Measurements from ENCODE around the gene PLIN4.
"Not testable (repeated sequence)": the region's sequence is repeated elsewhere in the genome, so short reads cannot be mapped to it uniquely, and the experiment has no call there.

Gene PLIN4, protein sequence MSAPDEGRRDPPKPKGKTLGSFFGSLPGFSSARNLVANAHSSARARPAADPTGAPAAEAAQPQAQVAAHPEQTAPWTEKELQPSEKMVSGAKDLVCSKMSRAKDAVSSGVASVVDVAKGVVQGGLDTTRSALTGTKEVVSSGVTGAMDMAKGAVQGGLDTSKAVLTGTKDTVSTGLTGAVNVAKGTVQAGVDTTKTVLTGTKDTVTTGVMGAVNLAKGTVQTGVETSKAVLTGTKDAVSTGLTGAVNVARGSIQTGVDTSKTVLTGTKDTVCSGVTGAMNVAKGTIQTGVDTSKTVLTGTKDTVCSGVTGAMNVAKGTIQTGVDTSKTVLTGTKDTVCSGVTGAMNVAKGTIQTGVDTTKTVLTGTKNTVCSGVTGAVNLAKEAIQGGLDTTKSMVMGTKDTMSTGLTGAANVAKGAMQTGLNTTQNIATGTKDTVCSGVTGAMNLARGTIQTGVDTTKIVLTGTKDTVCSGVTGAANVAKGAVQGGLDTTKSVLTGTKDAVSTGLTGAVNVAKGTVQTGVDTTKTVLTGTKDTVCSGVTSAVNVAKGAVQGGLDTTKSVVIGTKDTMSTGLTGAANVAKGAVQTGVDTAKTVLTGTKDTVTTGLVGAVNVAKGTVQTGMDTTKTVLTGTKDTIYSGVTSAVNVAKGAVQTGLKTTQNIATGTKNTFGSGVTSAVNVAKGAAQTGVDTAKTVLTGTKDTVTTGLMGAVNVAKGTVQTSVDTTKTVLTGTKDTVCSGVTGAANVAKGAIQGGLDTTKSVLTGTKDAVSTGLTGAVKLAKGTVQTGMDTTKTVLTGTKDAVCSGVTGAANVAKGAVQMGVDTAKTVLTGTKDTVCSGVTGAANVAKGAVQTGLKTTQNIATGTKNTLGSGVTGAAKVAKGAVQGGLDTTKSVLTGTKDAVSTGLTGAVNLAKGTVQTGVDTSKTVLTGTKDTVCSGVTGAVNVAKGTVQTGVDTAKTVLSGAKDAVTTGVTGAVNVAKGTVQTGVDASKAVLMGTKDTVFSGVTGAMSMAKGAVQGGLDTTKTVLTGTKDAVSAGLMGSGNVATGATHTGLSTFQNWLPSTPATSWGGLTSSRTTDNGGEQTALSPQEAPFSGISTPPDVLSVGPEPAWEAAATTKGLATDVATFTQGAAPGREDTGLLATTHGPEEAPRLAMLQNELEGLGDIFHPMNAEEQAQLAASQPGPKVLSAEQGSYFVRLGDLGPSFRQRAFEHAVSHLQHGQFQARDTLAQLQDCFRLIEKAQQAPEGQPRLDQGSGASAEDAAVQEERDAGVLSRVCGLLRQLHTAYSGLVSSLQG (N-terminal part only)

DNA sequence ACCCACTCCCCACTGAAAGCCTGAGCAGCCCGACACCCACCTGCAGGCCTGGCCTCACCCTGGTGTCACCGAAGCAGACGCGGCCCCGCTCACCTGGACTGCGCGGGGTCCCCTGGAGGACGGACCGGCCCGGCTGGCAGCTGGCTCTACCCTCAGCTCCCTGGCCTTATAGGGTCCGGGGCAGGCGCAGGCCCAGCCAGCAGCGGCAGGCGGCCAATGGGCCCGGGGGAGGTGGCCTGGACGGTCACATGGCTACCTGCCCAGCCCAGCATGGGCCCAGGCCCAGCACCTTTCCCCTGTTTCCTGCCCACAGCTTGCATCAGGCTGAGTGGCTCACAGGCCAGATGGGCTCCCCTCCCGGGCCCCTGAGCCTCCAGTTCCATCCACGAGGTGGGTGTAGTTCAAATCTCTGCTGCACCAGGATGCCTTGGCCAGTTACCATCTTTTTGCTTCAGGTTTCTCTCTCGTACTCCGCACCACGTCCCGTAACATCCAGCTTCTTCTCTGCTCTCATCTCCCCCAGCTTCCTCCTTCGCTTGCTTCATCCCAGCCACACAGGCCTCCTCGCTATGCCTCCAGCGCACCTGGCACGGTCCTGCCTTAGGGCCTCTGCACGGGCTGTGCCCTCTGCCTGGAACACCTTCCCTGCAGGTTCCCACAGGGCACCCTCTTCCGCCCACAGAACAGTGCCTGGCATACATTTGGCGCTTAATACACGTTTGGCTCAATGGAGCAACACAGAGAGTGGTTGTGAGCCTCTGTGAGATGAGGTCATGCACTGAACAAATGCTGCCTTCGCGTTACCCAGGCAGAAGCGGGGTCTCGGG is at the start of gene PLIN4:
TSS of gene PLIN4 (minus strand) at position 142 of the 827 bp plus-strand sequence. CDS start 214 bp downstream, outside the sequence.
- no peak for DNase-seq

DNA sequence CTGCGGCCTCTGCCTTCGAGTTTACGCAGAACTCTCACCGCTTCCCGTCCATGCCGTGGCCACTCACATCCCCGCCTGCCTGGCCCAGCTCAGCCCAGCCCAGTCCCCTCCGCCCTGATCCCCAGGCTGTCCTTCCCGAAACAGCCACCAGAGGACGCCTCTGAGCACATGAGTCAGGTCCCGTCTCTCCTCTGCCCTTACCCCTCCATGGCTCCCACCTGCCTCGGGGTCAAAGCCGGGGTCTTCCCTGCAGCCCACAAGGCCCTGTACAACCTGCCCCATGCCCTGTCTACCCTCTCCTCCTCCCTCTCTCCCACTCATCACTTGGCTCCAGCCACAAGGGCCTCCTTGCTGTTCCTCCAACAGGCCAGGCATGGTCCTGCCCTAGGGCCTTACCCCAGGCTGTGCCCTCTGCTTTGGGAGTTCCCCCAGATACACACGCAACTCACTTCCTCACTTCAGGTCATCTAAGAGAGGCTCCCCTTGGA is 49.3 kb upstream of the PLIN4 start:
- DNase-seq = peak; percentile 63

DNA sequence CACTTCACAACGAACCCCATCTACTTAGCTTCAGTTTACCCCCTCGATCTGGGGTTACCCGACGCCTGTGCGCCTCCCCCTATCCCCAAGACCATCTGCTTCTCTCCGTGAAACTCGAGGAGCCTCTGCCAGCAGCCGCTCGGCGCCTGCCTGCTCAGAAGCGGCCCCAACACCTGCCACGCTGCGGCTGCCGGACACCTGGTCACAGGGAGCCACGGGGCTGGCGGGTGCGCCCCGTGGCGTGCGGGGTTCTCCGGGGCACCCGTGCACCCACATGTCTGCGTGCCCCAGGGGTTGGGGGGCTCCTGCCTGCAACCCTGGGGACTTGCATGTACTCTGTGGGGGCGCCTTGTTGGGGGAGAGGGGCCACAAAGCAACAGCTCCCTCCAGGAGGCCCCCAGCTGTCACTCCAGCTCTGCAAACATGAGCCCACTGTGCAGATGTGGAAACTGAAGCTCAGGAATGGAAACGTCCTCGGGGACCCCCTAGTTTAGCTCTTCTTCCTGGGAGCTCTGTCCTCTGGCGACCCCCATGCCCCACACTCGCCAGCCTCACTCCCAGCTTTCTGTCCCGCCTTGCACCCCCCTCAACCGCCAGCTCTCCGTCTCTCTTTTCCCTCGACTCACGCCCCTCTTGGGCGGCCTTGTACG is 48.2 kb upstream of the PLIN4 start:
- no peak for DNase-seq

DNA sequence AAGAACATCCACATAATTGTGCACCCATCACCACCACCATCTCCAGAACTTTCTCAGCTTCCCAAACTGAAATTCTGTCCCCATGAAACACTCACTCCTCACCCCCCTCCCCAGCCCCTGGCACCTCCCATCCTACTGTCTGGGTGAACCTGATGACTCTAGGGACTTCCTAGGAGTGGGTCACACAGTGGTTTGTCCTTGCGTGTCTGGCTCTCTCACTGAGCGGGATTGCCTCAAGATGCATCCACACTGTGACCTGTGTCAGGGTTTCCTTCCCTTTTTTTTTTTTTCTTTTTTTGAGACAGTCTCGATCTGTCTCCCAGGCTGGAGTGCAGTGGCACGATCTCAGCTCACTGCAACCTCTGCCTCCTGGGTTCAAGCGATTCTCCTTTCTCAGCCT is 45.3 kb upstream of the PLIN4 start:
- not testable (repeated sequence) for DNase-seq

DNA sequence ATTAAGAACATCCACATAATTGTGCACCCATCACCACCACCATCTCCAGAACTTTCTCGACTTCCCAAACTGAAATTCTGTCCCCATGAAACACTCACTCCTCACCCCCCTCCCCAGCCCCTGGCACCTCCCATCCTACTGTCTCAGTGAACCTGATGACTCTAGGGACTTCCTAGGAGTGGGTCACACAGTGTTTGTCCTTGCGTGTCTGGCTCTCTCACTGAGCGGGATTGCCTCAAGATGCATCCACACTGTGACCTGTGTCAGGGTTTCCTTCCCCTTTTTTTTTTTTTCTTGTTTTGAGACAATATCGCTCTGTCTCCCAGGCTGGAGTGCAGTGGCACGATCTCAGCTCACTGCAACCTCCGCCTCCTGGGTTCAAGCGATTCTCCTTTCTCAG is 43.8 kb upstream of the PLIN4 start:
- not testable (repeated sequence) for DNase-seq

DNA sequence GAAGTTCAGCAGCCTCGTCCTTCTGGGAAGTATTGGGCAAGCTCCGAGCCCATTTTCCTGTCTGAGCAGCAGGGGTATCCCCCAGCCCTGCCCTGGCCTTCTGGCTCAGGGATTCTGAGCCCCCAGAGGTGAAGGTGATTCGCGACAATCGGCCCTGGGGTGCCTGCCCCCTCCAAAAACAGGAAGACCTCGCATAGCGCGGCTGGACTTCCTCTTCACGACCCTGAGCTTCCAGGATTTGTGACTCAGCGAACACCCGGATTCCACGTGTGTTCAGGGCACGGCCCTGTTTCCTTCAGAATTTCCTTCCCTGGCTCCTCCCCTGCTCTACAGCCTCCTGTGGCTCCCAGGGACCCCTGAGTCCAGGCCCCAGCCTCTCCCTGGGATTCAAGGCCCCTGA is 41.3 kb upstream of the PLIN4 start, which contains the start of gene SEMA6B:
TSS of gene SEMA6B (minus strand) at position 116 of the 400 bp plus-strand sequence. CDS start 1,227 bp downstream, outside the sequence.
- no peak for DNase-seq

DNA sequence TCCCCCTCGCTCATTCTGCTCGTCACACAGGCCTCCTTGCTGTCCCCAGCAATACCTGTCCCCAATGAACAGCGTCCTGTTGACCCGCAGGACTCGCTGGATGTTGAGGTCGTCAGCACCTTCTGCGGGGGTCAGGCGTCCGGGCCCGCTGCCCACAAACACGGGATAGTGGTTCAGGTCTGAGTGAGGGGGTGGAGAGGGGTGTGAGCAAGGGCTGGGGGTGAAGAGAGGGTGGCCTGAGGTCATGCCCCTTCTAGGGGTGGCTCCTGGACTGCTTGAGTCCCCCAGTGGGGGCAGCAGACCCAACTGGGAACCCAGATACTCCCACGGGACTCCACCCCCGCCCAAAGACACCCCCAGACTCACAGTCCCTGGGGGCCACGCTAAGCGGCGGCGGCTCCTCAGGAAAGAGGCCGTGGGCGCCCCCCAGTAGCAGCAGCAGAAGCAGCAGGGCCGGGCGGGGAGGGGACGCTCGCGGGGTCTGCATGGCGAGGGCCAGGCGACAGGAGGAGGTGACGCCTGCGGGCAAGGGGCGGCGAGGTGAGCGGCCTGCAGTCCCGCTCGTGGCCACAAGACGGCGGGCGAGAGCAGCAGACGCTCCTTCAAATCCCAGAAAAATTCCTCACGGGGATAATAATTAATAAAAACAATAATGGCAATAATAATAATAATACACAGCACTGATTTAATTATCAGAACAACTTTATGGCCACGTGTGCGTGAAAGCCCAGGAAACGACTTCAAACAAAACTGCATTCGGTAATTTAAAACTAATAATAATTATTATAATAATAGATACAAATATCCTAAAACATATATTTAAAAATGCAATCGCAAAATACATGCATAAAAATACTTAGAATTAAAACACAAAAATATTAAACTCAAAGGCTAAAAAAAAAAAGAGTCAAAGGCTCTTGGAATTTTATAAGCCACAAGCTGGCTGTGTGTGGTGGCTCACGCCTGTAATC is 40.0 kb upstream of the PLIN4 start:
- DNase-seq = peak; percentile 27

DNA sequence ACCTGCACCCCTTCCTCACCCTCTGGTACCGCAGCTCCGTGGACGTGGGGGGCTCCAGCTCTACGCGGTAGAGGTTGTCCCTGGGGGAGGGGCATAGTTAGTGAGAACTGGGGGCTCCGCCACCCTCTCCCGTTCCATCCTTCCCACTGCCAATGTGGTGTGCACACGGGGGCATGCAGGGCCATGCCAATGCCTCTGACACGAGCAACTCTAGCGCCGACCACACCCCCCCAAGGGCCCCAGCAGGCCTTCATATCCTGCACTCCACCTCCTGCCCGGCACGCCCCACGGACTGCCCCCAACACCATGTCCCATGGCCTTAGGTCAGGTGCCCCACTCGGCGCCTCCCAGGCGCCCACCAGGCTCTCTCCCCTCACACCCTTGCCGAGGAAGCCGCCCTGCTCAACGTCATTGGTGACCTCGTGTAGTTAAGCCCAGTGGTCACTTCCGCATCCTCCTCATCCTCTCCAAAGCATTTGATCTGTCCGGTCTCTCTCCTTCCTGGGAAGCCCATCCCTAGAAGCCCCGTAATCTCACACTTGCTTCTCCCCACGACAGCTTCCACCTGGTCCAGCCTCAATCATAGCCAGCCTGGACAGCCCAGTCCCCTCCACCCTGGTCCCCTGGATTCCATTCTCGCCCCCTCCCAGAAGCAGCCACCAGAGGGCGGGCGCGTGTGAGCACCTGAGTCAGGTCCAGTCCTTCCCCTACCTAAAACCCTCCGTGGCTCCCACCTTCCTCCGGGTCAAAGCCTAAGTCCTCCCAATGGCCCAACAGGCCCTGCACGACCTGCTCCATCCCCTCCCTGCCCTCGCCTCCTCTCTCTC is 39.1 kb upstream of the PLIN4 start:
- peak; percentile 23 for DNase-seq

DNA sequence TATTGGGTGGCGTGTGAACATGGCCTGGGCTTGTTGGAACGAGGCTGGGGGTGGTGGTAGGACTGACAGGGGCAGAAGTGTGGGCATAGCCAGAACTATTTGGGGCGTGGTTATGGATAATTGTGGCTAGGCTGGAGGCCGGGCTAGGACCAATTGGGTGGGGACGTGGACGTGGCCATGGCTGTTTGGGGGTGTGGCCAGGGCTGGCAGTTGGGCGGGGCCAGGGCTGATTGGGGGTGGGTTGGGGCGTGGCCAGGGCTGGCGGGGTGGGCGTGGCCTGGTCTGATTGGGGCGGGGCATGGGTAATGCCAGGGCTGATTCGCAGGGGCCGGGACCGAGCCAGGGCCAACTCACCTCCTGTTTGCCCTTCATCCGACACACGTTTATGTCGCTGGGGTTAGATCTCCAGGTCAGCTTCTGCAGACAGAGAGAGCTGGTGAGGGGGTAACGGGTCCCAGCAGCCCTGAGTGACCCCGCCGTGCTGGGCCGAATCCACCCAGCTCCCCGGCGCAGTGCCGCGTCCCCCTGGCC is 38.4 kb upstream of the PLIN4 start:
- DNase-seq = peak; percentile 17

DNA sequence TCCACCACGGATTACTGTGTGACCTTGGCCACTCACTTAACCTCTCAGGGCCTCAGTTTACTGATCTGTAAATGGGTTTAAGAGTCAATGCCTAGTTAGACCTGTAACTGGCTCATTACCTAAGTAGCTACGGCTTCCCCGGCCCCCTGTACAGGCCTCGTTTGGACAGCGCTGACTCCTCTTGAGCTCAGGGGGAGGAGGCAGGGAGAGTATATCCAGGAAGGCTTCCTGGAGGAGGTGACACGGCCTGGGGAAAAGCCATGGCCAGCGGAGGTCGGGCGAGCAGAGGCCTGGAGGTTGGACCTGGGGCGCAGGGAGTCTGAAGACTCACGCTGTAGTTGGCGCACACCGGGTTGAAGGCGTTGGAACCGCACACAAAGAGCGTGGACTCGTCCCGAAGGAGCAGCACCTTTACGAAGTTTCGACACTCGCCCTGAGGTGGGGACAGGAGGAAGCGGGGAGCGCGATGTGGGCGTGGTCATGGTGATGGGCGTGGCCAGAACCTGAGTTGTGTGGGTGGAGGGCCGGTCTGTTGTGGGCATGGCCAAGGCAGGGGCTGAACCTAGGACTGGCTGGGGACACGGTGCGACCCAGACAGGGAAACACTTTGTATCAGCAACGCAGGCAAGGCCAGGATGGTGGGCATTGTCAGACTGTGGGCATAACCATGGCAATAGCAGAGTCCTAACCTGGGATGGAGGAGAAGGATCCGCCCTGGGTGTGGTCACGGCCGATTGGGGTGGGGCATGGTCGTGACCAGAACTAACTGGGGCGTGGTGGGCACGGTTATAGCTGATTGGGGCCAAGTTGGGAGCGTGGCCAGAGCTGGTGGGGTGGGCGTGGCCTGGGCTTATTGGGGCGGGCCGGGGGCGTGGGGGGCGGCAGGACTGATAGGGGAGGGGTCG is 37.6 kb upstream of the PLIN4 start:
- DNase-seq = no peak

DNA sequence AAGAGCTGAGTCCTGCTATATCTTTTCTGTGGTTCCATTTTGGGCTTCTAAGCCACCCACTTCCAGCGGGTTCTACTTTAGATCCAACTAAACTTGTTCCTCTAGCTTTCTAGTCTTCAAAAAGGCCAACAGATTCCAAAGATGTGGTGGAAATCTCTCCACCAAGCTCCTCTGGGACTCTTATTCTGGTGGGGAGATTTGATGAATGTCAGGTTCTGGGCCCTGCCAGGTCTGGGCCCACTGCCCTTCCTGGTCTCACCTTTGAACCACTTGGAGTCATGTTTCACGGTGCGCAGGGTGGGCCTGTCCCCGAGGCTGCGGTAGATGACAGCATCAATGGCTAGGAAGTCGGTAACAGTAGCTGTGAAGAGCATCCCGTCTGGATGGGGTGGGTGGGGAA is 36.4 kb upstream of the PLIN4 start:
- no peak for DNase-seq

DNA sequence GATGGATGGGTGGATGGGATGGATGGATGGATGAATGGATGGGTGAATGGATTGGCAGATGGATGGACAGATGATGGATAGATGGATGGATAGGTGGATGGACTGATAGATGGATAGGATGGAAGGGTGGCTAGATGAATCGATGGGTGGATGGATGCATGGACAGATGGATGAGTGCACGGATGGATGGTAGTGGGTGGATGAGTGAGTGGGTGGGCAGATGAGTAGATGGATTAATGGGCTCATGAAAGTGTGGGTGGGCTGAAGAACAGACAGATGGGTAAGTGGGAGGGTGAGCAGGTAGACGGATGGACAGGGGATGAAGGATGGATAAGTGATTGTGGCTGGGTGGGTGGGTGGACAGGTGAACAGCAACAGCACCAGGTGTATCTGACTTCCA is 35.5 kb upstream of the PLIN4 start:
- no peak for DNase-seq

DNA sequence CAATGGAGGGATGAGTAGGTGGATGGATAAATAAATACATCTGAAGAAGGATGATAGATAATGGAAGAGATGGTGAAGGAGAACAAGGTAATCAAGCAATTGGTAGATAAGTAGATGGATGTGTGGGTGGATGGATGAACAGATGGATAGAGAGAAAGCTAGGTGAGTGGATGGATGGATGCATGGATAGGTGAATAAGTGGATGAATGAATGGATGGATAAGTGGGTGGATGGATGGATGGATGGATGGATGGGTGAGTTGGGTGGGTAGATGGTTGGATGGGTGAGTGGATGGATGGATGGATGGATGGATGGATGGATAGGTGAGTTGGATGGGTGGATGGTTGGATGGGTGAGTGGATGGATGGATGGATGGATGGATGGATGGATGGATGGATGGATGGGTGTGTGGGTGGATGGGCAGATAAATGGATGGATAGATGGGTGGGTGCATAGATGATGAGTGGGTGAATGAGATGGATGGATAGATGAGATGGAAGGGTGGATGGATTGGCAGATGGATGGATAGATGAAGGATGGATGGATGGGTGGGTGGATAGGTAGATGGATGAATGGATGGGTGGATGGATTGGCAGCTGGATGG is 34.9 kb upstream of the PLIN4 start:
- DNase-seq = no peak

DNA sequence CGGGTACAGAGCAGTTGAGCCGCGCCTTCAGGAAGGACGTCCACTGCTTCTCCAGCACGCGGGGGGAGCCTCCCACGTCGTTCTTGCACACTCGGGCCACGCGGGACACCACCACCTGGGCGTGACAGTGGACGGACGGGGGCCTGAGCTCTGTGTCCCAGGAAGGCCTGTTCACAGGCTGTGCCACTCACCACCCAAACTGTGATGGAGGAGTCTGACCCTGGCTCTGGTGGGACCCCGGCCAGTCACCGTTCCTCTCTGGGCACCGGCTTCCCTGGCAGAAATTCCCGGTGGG is 34.2 kb upstream of the PLIN4 start:
- no peak for DNase-seq

DNA sequence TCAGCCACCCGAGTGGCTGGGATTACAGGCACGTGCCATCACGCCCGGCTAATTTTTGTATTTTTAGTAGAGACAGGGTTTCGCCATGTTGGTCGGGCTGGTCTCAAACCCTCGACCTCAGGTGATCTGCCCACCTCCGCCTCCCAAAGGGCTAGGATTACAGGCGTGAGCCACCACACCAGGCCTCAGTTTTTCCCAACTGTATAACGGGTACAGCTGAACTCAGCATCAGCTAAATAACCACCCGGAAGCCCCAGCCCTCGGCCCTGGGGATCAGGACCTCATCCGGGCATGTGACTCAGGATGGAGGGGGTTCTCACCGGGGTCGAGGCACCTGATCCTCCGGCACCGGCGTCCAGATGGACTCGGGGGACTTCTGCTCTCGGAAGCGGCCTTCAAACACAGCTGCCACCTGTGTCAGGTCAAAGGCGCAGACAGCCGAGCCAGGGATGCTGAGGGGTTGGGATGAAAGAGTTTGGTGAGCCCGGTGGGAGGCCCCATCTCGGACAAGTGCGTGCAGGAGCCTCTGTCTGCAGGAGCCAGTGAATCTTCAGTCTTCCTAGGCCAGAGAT is 32.3 kb upstream of the PLIN4 start:
- no peak for DNase-seq

DNA sequence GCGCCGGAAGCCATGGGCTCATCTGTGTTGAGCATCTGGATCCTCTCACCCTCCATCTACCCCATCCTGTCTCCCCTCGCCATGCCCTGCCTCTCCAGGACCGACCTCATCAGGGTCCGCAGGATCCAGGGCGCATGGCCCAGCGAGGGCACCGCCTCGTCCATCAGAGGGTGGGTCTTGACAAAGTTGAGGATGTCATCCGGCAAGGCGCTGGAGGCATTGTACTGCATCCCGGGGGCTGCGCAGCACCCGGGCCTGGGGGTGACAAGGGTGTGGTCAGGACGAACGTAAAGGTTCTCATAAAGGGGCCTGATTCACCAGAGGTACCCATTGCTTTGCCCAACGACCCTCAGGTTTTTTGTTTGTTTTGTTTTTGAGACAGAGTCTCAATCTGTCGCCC is 31.7 kb upstream of the PLIN4 start:
- DNase-seq = no peak

DNA sequence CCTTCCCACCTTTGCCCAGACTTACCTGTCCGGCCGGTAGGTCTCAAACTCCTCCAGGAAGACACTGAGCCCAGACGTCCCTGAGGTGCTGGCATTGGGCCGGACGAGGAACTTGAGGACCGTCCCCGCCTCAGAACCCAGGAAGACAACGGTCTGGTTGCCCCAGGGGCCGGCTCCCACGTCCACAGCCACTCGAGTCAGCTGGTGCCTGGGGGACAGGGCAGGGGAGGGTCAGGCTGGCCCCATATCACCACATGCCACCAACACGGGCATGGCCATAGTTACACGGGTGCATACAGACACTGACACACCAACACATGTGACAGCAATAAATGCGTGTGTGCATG is 29.9 kb upstream of the PLIN4 start:
- no peak for DNase-seq
